ENCODE measurements around the gene PMM2.

The PMM2 gene

DNA sequence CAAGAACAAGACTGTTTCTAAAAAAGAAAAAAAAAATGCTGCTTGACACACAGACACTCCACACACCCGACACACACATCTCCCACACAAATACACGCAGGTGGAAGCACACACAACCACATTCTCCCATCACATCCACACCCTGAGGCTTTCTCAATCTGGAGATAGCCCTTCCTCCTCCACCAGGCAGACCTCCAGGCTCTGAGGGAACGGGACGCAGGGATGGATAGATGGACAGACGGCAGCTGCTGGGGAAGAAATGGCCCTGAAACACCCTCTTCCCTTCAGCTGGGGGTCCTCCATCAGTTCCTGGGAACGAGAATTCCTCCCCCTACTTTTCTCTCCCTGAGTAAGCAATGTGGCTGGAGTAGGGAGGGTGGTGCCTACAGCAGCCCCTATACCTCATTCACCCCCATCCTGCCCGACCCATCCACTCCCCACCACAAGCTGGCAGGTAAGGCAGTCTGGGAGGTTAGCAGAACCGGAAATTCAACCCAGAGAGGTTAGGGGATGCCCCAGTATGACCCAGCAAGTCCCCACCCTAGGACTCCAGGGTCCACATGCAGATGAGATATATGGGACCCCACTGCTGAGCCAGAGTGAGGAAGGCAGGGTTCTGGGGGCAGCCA lies 80.4 kb downstream of the PMM2 start:
- no peak for FAIRE-seq
- TF ChIP-seq, protein P1, sequence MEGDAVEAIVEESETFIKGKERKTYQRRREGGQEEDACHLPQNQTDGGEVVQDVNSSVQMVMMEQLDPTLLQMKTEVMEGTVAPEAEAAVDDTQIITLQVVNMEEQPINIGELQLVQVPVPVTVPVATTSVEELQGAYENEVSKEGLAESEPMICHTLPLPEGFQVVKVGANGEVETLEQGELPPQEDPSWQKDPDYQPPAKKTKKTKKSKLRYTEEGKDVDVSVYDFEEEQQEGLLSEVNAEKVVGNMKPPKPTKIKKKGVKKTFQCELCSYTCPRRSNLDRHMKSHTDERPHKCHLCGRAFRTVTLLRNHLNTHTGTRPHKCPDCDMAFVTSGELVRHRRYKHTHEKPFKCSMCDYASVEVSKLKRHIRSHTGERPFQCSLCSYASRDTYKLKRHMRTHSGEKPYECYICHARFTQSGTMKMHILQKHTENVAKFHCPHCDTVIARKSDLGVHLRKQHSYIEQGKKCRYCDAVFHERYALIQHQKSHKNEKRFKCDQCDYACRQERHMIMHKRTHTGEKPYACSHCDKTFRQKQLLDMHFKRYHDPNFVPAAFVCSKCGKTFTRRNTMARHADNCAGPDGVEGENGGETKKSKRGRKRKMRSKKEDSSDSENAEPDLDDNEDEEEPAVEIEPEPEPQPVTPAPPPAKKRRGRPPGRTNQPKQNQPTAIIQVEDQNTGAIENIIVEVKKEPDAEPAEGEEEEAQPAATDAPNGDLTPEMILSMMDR (IDR thresholded peaks at IDR 0.05; ENCODE audit: insufficient read depth, missing control alignments) = no peak
- DNase-seq (ENCODE audit: insufficient read length, low spot score) = no peak

DNA sequence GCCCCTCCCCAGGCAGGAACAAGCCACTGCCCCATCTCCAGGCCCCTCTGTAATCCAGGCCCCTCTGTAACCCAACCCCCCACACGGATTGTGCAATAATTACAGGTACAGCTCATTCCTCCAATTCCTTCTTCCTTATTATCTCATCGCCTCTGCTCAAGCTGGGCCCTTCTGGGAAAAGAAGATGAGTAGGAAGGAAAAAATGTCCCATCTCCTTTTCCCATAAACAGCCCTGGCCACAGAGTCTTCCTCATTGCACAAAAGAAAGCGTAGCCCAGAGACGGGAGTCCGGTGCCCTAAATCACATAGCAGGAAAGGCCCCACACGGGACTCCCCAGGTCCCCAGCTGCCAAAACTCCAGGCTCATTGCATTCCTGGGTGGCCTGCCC lies 80.9 kb downstream of the PMM2 start:
- TF ChIP-seq, protein P1 (IDR thresholded peaks at IDR 0.05; ENCODE audit: insufficient read depth, missing control alignments) = no peak
- no peak for DNase-seq (ENCODE audit: insufficient read length, low spot score)
- FAIRE-seq = no peak

DNA sequence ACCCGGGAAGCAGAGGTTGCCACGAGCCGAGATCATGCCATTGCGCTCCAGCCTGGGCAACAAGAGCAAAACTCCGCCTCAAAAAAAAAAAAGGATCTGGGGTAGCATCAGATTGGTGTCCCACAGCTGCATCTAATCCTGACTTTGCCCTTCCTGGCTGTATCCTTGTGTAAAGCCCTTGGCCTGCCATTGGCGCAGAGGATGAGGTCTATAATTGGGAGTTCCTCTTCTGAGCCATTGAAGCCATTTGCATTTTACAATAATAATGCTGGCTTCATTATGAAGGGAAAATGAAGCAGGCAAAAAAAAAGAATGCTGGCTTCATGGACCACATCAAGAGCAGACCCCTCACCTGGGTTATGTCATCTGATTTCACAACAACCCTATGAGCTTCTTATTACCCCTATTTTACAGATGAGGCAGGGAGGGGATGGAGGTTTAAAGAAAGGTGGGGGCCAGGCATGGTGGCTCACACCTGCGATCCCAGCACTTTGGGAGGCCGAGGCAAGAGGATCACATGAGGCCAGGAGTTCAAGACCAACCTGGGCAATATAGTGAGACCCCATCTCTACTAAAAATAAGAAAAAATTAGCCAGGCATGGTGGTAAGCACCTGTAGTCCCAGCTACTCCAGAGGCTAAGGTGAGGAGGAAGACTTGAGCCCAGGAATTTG lies 83.3 kb downstream of the PMM2 start:
- DNase-seq (ENCODE audit: insufficient read length, low spot score) (no peak), FAIRE-seq (no peak)
- TF ChIP-seq, protein P1 (IDR thresholded peaks at IDR 0.05; ENCODE audit: insufficient read depth, missing control alignments) = no peak

GRCh38 chr16:8882041-8882617 lies 84.5 kb downstream of the PMM2 start, which contains the start of gene LITAFD:
Gene LITAFD (plus strand): TSS chr16:8882351. CDS start chr16:8884356, 2,005 bp downstream.
- TF ChIP-seq, protein P1 (IDR thresholded peaks at IDR 0.05; ENCODE audit: insufficient read depth, missing control alignments) = no peak
- FAIRE-seq (no peak), DNase-seq (ENCODE audit: insufficient read length, low spot score) (no peak)

- no peak for FAIRE-seq
- TF ChIP-seq, protein P1 (IDR thresholded peaks at IDR 0.05; ENCODE audit: insufficient read depth, missing control alignments) = no peak
- DNase-seq (ENCODE audit: insufficient read length, low spot score) = no peak
These were observed 85.2 kb downstream of the PMM2 start for GRCh38 chr16:8882725-8883377.

- FAIRE-seq (no peak), DNase-seq (ENCODE audit: insufficient read length, low spot score) (no peak)
- TF ChIP-seq, protein P1 (IDR thresholded peaks at IDR 0.05; ENCODE audit: insufficient read depth, missing control alignments) = no peak
These were observed 88.3 kb downstream of the PMM2 start for GRCh38 chr16:8885674-8886592.

Measured in D721Med (cell line).